Loucy (cell line): Measurements from ENCODE around the gene BMPER.

Experiments used
- H2AFZ ChIP-seq: fragments of 200-600 bp; sonication (generic); 2 replicates; pipeline ENCODE4 v1.6.0; 2016; ENCODE audit warnings: antibody characterized with exemption, mild to moderate bottlenecking, low read length, moderate library complexity
- H3F3A ChIP-seq: fragments of 200-600 bp; 2 replicates; pipeline ENCODE4 v1.6.0; 2016; ENCODE audit warnings: antibody characterized with exemption, low read depth, mild to moderate bottlenecking
- H3K27me3 ChIP-seq: fragments of 200-600 bp; sonication (generic); 2 replicates; pipeline ENCODE4 v1.6.1; 2014; ENCODE audit warnings: low read length, mild to moderate bottlenecking; ENCODE audit not compliant: insufficient read depth, poor library complexity, severe bottlenecking
- H3K36me3 ChIP-seq: fragments of 200-600 bp; sonication (generic); 2 replicates; pipeline ENCODE4 v1.6.1; 2016; ENCODE audit warnings: low read length; ENCODE audit not compliant: insufficient read depth
- H3K4me1 ChIP-seq: fragments of 200-600 bp; sonication (generic); 2 replicates; pipeline ENCODE4 v1.5.1; 2014; ENCODE audit warnings: low read length, mild to moderate bottlenecking; ENCODE audit not compliant: insufficient read depth, poor library complexity, severe bottlenecking
- H3K4me2 ChIP-seq: fragments of 200-600 bp; sonication (generic); 2 replicates; pipeline ENCODE4 v1.6.0; 2014; ENCODE audit warnings: antibody characterized with exemption, low read length, low read depth, mild to moderate bottlenecking; ENCODE audit not compliant: poor library complexity, severe bottlenecking
- H3K4me3 ChIP-seq: fragments of 200-600 bp; sonication (generic); 2 replicates; pipeline ENCODE4 v1.5.1; 2014; ENCODE audit warnings: low read length, mild to moderate bottlenecking, mixed read lengths; ENCODE audit not compliant: poor library complexity, severe bottlenecking
- H3K79me2 ChIP-seq: fragments of 200-600 bp; sonication (generic); 2 replicates; pipeline ENCODE4 v1.6.1; 2014; ENCODE audit warnings: low read length; ENCODE audit not compliant: insufficient read depth
- H3K9ac ChIP-seq: fragments of 200-600 bp; sonication (generic); 2 replicates; pipeline ENCODE4 v1.6.0; 2014; ENCODE audit warnings: mild to moderate bottlenecking, low read depth, low read length, moderate library complexity; ENCODE audit not compliant: poor library complexity, severe bottlenecking
- H3K9me2 ChIP-seq: fragments of 200-600 bp; sonication (generic); replicated peaks from 2 replicates; pipeline ENCODE4 v1.6.1; 2016; ENCODE audit warnings: low read depth, low read length, mixed read lengths
- H3K9me3 ChIP-seq: fragments of 200-600 bp; sonication (generic); 2 replicates; pipeline ENCODE4 v1.6.1; 2014; ENCODE audit warnings: mild to moderate bottlenecking, antibody characterized with exemption, low read length, low read depth; ENCODE audit not compliant: insufficient read depth
- H4K20me1 ChIP-seq: fragments of 200-600 bp; sonication (generic); 2 replicates; pipeline ENCODE4 v1.6.0; 2014; ENCODE audit warnings: antibody characterized with exemption, low read length, mild to moderate bottlenecking; ENCODE audit not compliant: insufficient read depth, poor library complexity, severe bottlenecking
- EZH2phosphoT487 ChIP-seq: fragments of 200-600 bp; IDR thresholded peaks from 2 replicates; pipeline ENCODE4 v1.6.1; 2018; ENCODE audit warnings: antibody characterized with exemption, mild to moderate bottlenecking, moderate library complexity, borderline replicate concordance
- TF ChIP-seq, protein P1 (sequence below): fragments of 200-600 bp; sonication (generic); conservative IDR thresholded peaks from 2 replicates; pipeline ENCODE4 v1.5.1; 2014; ENCODE audit warnings: mild to moderate bottlenecking, antibody characterized with exemption, low read length

The BMPER gene

DNA sequence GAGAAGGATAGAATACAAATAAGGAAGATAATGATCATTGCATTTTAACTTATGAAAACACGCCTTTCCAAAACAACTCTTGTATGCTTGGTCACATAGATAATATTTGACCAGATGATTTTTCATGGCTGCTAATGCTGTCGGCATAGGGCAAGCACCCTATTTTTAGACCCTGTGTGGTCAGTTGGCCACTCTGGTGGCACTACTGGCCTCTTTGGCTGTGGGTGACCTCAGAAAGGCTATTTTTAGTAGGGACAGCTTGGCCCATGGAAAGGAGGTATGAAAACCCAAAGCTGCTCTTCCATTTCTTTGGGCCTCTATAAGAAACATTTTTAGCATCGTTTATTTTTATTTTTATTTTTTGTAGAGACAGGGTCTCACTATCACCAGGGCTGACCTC, 12.3 kb downstream of the BMPER start:
- no peak overlapping the region for H3K4me3 ChIP-seq
- no peaks in the 10 kb centered on the region for H3K79me2 ChIP-seq
- no peaks in the 10 kb centered on the region for H3K27me3 ChIP-seq
- no peak overlapping the region for H2AFZ ChIP-seq
- H3K4me2 ChIP-seq: no peak overlapping the region
- no peaks in the 10 kb centered on the region for H3K4me1 ChIP-seq
- H3K9me3 ChIP-seq: no peaks in the 10 kb centered on the region
- no peaks in the 10 kb centered on the region for H4K20me1 ChIP-seq
- H3K9me2 ChIP-seq: no peaks in the 10 kb centered on the region
- H3K36me3 ChIP-seq: no peaks in the 10 kb centered on the region
- no peaks in the 10 kb centered on the region for H3F3A ChIP-seq
- TF ChIP-seq, protein P1, sequence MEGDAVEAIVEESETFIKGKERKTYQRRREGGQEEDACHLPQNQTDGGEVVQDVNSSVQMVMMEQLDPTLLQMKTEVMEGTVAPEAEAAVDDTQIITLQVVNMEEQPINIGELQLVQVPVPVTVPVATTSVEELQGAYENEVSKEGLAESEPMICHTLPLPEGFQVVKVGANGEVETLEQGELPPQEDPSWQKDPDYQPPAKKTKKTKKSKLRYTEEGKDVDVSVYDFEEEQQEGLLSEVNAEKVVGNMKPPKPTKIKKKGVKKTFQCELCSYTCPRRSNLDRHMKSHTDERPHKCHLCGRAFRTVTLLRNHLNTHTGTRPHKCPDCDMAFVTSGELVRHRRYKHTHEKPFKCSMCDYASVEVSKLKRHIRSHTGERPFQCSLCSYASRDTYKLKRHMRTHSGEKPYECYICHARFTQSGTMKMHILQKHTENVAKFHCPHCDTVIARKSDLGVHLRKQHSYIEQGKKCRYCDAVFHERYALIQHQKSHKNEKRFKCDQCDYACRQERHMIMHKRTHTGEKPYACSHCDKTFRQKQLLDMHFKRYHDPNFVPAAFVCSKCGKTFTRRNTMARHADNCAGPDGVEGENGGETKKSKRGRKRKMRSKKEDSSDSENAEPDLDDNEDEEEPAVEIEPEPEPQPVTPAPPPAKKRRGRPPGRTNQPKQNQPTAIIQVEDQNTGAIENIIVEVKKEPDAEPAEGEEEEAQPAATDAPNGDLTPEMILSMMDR: no peak
- no peak for TF ChIP-seq EZH2phosphoT487
- no peak overlapping the region for H3K9ac ChIP-seq

DNA sequence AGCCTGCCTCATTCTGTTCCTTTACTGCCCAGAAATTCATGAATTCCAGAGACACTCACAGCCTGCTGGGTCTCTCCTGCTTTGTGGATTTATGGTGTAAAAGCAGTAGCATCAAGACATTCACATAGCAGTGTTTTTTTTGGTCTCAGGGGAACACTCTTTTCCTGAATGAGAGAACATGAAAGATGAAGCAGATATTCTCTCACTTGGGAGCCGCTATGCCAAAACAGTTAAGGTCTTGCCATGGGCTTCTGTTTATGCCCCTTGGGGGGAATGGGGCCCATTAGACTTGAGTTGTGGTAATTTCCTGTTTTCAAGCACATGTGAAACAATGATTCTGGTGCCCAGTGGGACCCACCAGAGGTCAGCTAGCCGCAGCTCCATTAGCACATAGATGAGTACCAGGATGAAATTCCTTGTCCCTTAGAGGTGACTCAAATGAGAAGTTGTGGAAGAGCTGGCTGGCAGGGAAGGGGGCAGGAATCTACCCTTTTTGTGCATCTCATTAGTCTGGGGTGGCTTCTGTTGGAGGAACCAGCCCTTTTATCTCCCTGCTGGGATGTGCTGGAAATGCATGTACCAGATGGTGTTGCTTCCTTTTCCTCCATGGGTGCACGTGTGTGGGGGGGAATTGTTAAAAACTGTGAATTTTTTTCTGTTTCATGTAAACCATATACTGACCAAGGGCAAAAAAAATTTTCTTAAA, 13.3 kb downstream of the BMPER start:
- H3K9ac ChIP-seq: no peak overlapping the region
- H4K20me1 ChIP-seq: no peaks in the 10 kb centered on the region
- H3K27me3 ChIP-seq: no peaks in the 10 kb centered on the region
- TF ChIP-seq, protein P1: no peak
- no peak for TF ChIP-seq EZH2phosphoT487
- H2AFZ ChIP-seq: no peak overlapping the region
- H3K9me2 ChIP-seq: no peaks in the 10 kb centered on the region
- H3F3A ChIP-seq: no peaks in the 10 kb centered on the region
- no peaks in the 10 kb centered on the region for H3K9me3 ChIP-seq
- H3K4me2 ChIP-seq: no peak overlapping the region
- H3K4me3 ChIP-seq: no peak overlapping the region
- H3K79me2 ChIP-seq: no peaks in the 10 kb centered on the region
- H3K4me1 ChIP-seq: no peaks in the 10 kb centered on the region
- H3K36me3 ChIP-seq: no peaks in the 10 kb centered on the region

DNA sequence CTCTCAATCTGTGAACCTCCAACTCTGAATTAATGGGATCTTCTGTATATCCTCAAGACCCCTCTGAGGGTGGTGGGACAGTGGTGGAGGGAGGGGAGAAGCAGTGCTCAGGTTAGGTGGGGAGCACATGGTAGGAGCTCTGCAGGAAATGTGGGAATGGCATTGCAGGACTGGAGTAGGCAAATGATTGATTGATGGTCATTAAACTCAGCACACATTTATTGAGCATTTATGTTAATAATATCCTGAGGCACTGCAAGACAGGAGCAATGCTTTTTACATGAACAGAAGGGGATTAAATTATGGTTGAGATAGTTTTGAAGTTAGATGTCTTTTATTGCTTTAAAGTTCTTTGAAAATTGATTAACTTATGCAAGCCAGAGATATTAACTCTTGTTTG, 14.1 kb downstream of the BMPER start:
- no peaks in the 10 kb centered on the region for H4K20me1 ChIP-seq
- H3K27me3 ChIP-seq: no peaks in the 10 kb centered on the region
- no peak for TF ChIP-seq EZH2phosphoT487
- TF ChIP-seq, protein P1: no peak
- H3F3A ChIP-seq: no peaks in the 10 kb centered on the region
- H3K79me2 ChIP-seq: no peaks in the 10 kb centered on the region
- no peaks in the 10 kb centered on the region for H3K9me2 ChIP-seq
- no peaks in the 10 kb centered on the region for H3K36me3 ChIP-seq
- H3K4me2 ChIP-seq: no peak overlapping the region
- no peak overlapping the region for H3K4me3 ChIP-seq
- no peaks in the 10 kb centered on the region for H3K4me1 ChIP-seq
- H3K9me3 ChIP-seq: no peaks in the 10 kb centered on the region
- no peak overlapping the region for H2AFZ ChIP-seq
- no peak overlapping the region for H3K9ac ChIP-seq
